HG03442 (cell line): ENCODE data around the gene TPSD1.
"Not testable (repeated sequence)": the region's sequence is repeated elsewhere in the genome, so short reads cannot be mapped to it uniquely, and the experiment has no call there.

Experiments used
- ATAC-seq: cut with Tn5 transposase; IDR thresholded peaks from one replicate; pipeline ENCODE4 v1.9.1; 2021; ENCODE audit warnings: mild to moderate bottlenecking, moderate library complexity; ENCODE audit not compliant: unreplicated experiment

TPSD1 gene

DNA sequence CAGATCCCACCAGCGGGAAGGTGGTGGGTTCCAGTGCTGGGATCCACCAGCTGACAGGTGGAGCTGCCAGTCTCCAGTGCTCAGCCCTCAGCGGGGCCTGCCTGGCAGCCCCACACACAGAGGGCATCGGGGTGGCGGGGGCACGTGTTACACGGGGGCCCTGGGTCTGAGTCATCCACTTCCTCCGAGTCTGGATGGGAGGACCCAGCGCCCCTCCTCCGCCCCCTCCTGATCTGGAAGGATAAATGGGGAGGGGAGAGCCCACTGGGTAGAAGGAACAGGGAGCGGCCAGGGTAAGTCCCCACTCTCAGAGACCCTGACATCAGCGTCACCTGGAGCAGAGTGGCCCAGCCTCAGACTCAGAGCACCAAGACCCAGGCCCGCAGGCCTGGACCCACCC lies 15.4 kb upstream of the TPSD1 start, which contains the start of gene TPSAB1:
Gene TPSAB1 (plus strand): TSS at position 270 of the 400 bp plus-strand sequence. CDS start 234 bp downstream, outside the sequence.
- ATAC-seq, result not testable (repeated sequence)

DNA sequence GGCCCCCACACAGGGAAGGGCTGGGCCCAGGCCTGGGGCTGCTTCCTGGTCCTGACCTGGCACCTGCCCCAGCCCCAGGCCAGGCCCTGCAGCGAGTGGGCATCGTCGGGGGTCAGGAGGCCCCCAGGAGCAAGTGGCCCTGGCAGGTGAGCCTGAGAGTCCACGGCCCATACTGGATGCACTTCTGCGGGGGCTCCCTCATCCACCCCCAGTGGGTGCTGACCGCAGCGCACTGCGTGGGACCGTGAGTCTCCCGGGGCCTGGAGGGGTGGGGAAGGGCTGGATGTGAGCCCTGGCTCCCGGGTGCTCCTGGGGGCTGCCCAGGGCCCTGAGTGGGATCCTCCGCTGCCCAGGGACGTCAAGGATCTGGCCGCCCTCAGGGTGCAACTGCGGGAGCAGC lies 14.8 kb upstream of the TPSD1 start:
- not testable (repeated sequence) for ATAC-seq

DNA sequence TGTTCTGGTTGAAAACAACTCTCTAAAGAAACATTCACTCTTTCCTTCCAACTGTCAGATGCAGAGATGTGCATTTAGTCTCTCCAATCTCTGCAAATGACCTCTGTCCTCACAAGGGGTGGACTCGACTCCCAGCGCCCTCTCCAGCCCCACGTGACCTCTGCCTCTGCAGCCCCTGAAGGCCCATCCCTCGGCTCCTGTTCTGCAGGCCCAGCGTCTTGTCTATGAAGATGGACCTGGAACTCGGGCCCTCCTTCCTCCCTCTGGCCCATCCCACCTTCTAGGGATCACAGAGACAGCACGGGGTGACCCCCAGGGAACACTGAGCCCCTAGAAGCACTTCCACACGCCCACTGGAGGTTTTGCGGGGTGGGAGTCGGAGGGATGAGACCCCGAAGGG lies 12.5 kb upstream of the TPSD1 start:
- not testable (repeated sequence) for ATAC-seq

DNA sequence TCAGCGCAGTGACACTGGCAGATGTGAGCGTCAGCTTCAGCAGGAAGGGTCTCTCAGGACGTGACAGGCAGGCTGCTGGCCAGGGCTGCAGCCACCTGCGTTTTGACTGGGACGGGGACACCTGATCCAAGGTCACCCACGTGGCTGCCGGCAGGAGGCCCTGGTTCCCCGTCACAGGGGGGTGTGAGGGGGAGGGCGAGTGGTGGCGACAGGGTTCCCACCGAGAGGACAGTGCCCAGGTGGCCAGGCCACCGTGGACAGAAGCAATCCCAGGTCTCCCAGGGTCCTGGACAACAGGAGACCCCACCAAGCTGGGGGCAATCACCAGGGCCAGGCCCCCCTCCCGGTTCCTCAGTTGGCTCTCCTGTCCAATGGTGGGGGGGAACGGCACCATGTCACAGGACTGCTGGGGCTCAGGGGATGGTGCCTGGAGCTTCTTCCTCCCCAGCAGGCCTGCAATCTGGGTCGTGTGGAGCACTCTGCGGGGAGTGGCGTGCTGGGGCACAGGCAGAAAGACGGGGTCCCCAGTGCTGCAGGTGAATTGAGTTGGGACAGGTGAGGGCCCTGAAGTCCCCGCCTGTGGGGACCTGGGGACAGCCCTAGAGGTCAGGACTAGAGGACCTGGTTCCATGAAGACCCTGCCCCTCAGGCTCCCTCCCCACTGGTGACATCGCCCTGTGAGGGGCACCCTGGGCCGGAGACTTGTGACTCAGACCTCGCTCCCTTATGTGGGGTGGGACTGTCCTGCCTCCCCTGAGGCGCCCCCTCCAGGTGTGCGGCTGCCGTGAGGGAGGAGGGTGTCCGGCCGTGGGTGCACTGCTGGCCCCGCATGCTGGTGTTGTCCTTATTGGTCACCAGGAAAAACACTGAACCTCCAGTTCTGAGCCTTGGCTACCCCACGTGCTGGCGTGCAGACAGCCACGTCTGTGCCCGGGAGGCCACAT lies 11.7 kb upstream of the TPSD1 start:
- not testable (repeated sequence) for ATAC-seq

DNA sequence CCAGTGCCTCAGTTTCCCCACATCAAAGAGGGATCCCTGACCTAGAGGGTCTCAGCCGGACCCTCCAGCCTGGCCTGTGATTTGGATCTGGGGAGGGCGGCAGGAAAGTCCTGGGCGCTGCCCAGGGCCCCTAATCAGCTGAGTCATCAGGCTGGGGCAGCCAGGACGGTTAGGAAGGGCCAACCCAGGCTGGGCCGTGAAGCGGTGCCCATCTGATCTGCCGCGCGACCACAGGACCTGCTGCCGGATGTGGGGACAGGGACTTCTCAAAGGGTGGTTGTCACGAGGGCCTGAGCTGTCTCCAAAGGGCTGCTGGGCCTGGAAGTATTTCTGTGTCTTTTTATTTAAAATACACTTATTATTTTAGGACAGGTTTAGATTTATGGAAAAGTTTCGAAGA lies 11.0 kb upstream of the TPSD1 start:
- no peak for ATAC-seq

DNA sequence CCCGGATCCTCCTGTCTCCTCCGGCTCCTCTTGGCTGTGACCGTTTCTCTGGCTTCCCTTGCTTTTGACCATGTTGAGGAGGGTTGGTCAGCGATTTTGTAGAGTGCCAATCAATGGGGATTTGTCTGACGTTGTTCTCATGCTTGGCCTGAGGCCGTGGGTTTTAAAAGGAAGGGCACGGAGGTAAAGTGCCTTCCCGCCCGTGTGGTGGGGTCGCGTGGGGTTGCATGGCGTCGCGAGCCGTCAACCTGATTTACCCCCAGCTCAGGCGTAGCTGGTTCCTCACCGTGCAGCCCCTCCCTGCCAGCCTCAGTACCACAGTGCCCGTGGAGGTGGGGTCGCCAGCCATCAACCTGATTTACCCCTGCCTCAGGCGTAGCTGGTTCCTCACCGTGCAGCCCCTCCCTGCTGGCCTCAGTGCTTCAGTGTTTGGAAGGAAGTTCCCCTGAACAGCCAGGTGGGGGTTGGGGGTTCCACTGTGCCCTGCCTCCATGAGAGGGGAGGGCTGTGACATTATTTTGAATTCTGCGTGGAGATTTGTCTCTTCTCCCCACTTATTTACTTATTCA lies 10.3 kb upstream of the TPSD1 start:
- ATAC-seq, result no peak

DNA sequence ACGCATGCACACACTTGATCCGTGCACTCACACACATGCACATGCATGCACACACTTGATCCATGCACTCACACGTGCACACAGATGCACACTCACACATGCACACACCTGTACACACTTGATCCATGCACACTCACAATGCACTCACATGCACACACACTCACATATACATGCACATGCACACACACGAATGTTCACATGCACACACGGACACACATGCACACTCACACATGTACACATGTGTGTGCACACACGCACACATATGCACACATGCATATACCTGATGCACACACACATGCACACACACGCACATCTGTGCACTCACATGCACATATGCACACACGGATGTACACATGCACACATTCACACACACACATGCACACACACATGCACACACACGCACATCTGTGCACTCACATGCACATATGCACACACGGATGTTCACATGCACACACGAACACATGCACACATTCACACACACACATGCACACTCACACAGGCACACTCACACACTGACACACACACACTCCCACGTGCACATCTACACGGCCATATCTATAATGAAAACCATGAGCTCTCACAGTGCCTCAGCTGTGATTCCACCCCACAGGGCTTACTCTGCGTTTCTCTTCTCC lies 7.8 kb upstream of the TPSD1 start:
- ATAC-seq, result not testable (repeated sequence)

DNA sequence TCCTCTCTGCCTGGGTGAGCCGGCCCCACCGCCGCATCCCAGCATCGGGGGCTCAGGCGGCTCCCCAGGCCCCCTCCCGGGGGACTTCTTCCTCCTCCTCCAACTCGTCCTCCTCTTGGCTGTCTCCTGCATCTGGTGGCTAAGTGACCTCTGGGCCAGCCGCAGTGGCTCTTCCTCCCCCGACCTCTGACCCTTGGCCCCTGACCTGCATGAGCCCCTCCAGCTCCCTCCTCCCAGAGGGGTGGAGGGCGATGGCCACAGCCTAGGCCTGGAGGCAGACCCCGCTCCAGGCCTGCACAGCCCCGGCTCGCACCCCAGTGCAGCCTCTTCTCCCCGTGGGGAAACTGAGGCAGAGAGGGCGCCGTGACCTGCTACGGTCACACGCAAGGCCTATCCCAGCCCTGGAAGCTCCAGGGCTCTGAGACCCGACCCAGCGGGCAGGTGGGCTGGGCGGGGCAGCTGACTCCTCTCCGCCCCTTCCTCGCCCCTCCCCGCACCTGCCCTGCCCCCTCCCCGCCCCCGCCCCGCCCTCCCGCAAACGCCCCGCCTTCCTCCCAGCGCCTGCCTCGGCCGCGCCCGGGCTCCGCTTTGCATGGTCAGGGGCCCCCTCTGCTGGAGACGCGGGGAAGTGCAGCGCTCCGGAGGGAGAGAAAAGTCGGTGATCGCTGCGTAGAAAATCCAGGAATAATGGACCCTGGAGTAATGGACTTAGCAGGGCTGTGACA lies 6.7 kb upstream of the TPSD1 start:
- ATAC-seq, result not testable (repeated sequence)

DNA sequence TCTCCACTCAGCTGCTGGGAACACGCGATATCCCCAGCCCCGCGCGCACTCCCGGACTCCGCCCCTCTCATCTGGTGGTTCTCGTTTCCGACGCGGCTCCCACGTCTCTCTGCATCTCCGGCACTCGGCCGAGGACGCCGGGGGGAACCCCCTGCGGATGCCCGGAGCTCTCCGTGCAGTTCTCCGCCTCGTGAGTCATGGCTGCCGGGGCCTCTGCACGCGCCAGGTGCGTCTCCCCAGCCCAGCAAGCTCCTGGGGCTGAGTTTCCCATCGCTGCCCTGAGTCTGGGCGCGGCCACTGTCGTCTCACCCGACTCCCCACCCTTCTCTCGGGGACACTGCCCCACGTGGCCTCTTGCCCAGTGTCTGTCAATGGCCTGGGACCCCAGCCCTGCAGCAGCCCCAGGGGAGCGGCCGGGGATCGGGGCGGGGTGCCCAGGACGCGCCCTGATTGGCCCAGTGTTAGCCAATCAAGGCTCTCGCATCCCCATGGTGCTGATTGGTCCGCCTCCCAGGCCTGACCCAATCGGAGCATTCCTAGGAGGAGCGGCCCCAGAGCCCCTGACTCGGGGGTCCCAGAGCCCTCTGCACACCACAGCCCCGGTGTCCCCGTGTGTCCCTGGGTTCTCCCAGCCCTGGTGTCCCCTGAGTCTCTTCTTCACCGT lies 2.0 kb upstream of the TPSD1 start:
- ATAC-seq, result not testable (repeated sequence)

DNA sequence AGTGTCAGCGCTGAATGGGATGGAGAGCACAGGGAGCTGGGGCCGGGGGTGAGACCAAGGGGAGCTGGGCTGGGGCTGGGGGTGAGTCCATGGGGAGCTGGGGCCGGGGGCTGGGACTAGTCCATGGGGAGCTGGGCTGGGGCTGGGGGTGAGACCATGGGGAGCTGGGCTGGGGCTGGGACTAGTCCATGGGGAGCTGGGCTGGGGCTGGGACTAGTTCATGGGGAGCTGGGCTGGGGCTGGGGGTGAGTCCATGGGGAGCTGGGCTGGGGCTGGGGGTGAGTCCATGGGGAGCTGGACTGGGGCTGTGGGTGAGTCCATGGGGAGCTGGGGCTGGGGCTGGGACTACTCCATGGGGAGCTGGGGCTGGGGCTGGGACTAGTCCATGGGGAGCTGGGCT lies 1.0 kb upstream of the TPSD1 start:
- not testable (repeated sequence) for ATAC-seq

DNA sequence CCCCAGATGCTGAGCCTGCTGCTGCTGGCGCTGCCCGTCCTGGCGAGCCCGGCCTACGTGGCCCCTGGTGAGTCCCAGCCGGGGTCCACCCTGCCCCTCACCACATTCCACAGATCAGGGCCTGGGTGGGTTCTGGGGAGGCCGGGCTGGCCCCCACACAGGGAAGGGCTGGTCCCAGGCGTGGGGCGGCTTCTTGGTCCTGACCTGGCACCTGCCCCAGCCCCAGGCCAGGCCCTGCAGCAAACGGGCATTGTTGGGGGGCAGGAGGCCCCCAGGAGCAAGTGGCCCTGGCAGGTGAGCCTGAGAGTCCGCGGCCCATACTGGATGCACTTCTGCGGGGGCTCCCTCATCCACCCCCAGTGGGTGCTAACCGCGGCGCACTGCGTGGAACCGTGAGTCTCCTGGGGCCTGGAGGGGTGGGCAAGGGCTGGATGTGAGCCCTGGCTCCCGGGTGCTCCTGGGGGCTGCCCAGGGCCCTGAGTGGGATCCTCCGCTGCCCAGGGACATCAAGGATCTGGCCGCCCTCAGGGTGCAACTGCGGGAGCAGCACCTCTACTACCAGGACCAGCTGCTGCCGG lies 516 bp downstream of the TPSD1 start:
- ATAC-seq, result not testable (repeated sequence)

DNA sequence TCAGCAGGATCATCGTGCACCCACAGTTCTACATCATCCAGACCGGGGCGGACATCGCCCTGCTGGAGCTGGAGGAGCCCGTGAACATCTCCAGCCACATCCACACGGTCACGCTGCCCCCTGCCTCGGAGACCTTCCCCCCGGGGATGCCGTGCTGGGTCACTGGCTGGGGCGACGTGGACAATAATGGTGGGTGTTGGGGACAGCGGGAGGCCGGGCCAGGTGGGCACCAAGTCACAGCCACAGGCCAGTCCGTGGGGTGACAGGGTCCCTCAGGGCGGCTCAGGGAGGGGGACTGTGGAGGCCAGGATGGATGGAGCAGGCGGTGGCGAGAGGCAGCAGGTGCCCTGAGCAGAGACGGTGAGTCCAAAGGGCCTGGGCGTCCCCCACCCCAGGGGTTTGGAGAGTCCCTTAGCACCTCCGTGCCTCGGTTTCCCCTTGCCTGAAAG lies 1.0 kb downstream of the TPSD1 start:
- ATAC-seq, result no peak

DNA sequence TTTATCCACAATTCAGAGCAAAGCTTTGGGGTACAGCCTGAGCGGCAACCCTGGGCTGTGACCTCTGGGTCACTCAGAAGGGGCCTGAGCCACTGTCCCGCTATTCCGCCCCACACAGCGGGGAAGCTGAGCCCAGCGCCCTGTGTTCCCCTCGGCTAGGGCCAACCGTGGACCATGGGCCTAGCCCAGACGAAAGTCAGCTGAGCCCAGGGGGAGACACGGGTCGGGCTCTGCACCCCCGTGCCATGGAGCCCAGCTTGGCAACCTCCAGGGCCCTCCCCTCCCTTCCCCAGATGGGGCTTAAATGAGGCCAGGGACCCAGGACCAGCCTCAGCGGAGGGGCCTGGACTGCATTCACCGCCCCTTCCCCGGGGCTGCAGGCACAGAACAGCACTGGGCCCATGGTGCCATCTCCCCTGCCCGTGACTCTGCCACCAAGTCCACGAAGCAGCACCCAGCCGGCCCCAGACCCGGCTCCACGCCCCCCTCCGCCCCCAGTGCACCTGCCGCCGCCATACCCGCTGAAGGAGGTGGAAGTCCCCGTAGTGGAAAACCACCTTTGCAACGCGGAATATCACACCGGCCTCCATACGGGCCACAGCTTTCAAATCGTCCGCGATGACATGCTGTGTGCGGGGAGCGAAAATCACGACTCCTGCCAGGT lies 1.8 kb downstream of the TPSD1 start:
- no peak for ATAC-seq

DNA sequence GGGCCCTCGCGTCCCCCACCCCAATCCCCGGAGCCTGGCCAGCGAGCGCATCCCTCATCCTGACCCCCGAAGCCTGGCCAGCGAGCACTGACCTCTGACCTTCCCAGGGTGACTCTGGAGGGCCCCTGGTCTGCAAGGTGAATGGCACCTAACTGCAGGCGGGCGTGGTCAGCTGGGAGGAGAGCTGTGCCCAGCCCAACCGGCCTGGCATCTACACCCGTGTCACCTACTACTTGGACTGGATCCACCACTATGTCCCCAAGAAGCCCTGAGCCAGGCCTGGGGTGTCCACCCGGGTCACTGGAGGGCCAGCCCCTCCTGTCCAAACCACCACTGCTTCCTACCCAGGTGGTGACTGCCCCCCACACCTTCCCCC lies 2.3 kb downstream of the TPSD1 start:
- no peak for ATAC-seq

DNA sequence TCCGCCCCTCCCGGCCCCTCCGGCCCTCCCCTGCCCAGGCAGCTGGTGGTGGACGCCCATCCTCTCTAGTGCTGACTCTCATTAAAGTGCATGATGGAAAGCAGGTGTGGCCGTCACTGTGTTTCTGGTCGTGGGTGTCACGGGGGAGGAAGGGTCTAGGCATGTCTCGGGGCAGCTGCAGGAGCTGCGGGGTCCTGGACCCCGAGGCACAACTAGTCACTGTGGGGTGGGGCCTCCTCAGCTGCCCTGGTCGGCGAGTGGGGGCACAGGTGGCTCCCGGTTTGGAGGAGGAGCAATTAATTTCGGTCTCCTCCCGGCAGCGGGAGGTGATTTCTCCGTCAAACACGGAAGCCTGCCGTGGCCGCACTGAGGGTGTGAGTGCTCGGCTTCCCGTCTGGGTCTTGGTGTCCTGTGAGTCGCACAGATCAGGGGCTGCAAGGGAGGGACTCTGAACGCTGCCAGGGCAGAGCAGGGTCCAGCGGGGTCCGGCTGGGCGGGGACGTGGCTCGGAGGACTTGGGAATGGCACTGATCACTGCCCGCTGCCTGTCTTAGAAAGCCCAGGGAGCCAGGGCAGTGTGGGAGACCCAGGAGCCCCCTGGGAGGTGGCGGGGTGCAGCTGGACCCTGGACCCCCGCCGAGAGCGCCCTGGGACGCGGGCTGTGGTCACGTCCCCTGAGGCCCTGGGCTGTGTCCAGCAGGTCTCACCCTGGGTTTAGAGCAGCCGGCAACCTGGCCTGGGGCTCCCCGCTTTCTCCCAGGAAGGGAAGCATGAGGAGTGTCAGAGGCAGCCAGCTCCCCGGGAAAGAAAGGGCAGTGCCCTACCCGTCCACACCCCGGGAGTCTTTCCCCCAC lies 3.3 kb downstream of the TPSD1 start:
- no peak for ATAC-seq

DNA sequence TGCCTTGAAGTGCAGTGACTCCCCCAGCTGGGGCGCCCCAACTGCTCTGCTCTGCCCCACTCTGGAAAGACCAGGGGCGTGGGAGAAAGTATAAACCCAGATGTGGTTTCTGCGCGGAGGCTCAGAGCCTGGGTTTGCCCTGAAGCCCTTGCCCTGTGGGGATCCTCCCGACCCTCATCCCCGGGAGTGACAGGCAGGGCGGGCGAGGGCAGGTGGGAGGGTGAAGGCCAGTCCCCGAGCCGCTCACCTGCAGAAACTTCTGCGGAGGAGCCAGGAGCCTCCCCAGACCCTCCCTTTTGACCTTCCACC lies 3.8 kb downstream of the TPSD1 start:
- ATAC-seq, result no peak

DNA sequence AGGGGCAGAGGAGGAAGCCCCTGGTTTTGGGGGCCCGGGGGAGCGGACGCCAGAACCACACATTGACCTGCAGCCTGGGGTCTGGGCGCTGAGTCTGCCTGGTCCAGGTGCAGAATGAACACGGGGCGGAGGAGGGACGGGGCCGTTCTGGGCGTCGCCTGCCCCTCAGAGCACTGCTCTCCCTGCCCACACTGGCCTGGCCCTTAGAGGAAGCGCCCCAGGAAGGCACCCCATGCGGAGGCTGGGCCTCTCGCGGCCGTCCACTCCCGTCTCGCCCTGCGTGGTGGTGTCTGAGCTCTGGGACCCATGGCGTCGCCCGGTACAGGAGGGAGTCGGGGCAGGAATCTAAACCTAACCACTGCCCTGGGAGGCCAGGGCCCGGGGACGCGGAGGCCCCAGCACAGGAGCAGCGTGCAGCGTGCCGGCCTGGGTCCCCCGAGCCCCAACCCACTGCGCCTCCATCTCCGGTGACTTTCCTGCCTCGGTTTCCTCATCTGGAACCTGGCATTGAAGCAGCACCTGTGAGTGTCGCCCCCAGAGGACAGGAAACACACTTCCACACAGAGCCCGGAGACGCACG lies 4.3 kb downstream of the TPSD1 start:
- ATAC-seq, result no peak

DNA sequence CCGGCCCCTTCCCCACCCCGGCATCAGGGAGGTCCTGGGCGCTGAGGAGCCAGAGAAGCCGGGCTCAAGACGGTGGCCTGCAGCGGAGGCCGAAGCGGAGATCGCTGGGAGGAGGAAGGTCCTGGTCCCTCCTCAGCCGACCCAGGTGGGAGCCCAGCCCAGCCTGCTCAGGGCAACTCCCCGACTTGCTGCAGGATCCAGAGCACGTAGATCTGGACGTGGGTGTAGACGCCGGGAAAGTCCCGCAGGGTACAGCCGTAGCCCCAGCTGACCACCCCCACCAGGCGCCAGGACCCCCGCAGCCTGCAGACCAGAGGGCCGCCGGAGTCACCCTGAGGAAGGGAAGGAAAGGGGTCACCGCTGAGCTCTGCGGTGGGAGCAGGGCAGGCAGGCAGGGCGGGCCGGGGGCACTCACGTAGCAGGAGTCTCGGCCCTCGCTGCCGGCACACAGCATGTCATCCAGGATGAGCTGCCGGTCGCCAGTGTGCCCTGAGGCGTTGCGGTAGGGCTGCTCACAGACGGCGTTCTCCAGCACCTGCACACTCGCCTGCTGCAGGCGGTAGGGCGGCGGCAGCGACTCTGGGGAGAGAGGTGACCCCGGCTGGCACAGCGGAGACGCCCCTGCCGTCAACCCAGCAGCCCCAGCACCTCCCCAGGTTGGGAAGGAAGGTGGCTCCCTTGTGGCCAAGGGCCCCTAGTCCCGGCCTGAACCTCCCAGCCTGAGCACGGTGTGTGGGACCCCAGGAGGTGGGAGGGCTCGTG lies 5.4 kb downstream of the TPSD1 start:
- ATAC-seq, result no peak
